Islet precursor cell (in vitro differentiated cells): ENCODE data around the gene DYNLT2.
"Not testable (repeated sequence)": the region's sequence is repeated elsewhere in the genome, so short reads cannot be mapped to it uniquely, and the experiment has no call there.

ENCODE experiments used
- DNase-seq: peaks from one replicate; pipeline ENCODE4 v3.0.0-alpha.2; 2018

The DYNLT2 gene

GRCh38 chr6:169783401-169783800 lies 32.0 kb upstream of the DYNLT2 start:
- peak; percentile 30 for DNase-seq

- peak; percentile 16 for DNase-seq
Observed at GRCh38 chr6:169782966-169783365, 31.6 kb upstream of the DYNLT2 start.

DNA sequence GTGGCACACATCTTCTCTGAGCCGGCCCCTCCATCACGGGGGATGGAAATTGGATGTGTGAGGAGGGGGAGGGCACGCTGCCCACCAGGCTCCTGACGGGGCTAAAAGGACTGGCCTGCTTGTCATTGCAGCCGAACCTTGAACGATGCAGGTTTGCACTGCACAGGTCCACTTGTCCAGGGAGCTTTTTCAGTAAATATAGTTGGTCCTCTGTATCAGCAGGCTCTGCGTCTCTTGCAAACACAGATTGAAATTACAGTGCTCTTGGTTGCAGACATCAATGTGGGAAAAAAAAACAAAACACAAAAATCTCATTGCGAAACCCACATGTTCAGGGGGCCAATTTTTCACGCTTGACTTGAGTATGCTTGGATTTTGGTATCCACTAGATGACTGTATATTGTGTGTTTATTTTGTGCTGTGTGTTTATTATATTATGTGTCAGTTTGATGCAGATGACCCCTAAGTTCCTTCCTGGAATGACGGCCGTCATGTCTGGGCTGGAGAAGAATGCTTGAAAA lies 29.3 kb upstream of the DYNLT2 start:
- peak; percentile 29 for DNase-seq

DNA sequence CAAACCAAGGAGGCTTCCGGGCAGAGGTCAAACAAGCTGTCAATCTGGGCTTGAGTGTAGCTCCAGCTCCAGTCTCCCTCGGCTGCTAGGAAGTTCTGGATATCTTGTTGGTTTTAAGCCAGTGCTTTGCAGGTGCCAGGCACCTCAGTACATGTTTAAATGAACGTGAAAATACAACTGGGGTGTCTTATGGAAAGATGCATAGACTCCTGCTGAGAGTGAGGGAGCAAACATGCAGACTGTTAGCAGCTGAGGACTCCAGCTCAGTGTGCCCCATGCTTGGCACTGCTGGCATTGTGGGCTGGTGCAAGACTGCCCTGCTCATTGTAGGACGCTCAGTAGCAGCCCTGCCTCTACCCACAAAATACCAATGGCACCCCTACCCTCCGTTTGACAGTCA lies 28.5 kb upstream of the DYNLT2 start:
- peak; percentile 36 for DNase-seq

DNA sequence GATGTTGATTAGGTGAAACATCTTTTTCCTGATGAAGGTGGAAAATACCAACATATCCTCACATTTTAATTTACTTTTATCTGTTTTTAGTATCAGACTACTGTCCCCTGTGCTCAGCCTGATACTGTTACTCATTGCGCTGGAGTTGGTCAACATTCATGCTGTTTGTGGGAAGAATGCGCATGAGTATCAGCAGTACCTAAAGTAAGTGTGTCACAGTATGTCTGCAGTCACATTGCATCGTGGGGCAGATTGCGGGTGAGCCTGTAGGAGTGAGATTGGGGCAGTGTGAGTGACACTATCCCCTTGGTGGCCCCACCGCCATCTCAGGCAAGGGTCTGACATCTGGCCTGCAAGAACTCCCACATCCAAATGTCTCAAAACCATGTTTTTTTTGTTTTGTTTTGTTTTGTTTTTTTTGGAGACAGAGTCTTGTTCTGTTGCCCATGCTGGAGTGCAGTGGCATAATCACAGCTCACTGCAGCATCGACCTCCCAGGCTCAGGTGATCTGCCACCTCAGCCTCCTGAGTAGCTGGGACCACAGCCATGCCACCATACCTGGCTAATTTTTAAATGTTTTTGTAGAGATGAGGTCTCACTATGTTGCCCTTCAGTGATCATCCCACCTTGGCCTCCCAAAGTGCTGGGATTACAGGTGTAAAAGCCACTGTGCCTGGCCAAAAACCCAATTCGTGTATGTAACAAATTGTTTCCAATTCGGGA lies 27.9 kb upstream of the DYNLT2 start:
- DNase-seq: peak; percentile 33

DNA sequence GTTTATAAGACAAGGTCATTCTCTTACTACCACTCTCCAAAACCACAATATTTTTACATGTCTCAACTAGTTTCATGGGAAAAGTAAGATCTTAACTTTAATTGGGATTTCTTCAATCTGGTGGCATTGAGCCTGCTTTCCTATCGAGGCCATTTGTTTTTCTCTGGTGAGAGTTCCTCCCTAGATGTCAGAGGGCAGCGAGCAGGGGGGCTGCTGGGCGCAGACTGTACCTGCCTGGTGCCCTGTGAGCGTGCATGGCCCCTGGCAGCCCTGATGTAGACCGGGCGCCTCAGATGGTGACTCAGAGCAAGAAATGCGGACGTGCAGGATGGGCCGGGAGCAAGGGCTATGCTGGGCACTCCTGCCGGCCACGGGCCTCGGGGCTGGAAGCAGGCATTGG lies 27.3 kb upstream of the DYNLT2 start:
- peak; percentile 47 for DNase-seq

GRCh38 chr6:169777896-169778295 lies 26.5 kb upstream of the DYNLT2 start:
- peak; percentile 33 for DNase-seq

- peak; percentile 51 for DNase-seq
Observed at GRCh38 chr6:169776379-169776778, 25.0 kb upstream of the DYNLT2 start.

- peak; percentile 54 for DNase-seq
Observed at GRCh38 chr6:169775321-169775720, 23.9 kb upstream of the DYNLT2 start.

- DNase-seq: peak; percentile 38
Observed at GRCh38 chr6:169774347-169774746, 23.0 kb upstream of the DYNLT2 start.

- DNase-seq: no peak
Observed at GRCh38 chr6:169766921-169767736, 15.8 kb upstream of the DYNLT2 start.

DNA sequence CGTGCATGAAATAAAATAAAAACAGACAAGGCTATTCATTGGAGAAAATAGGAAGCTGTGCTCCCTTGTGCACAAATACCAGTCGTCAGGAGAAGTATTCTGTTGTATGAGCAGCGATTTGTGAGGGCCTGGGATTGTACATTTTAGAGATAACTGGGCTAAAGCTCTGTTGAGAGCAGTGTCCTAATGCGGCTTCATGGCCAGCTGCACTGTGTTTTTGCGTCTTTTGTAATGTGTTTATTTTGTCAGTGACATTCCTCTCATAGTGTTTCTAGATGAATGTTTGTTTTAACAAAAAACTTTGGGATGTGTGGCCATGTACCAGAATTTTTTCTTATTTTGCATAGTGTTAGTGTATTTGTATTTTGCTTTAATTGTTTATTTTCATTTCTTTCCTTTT lies 14.9 kb upstream of the DYNLT2 start:
- no peak for DNase-seq

DNA sequence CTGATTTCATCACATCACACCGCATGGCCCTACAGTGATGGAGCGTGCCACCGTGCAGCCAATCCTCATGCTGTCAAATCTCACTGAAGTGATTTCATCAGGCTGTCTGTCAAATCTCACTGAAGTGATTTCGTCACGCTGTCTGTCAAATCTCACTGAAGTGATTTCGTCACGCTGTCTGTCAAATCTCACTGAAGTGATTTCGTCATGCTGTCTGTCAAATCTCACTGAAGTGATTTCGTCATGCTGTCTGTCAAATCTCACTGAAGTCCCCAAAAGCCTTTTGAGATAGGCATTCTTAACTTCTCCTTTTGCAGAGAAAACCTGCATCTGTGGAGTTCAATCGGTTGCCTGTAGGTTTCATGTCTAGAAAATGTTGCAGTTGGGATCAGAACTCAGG lies 14.4 kb upstream of the DYNLT2 start:
- not testable (repeated sequence) for DNase-seq

- DNase-seq: no peak
Observed at GRCh38 chr6:169763881-169764280, 12.5 kb upstream of the DYNLT2 start.

DNA sequence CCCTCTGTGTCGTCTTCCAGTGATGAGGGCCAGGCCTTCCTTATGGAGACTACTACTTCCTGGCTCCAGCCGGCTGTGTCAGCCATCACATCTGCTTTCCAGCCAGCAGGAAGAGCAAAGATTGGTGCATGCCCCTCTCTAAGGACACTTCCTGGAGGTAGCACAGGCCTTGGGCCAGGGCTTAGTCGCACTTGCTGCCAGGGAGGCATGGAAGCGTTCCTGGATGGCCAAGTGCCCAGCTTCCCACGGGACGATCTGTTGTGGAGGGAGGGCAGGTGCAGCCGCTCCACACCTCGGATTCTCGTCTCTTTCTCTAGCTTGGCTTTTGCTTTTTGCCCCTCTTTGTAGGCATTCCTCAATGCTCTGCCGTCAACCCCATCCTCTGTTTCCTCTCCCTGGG lies 11.9 kb upstream of the DYNLT2 start:
- no peak for DNase-seq

DNA sequence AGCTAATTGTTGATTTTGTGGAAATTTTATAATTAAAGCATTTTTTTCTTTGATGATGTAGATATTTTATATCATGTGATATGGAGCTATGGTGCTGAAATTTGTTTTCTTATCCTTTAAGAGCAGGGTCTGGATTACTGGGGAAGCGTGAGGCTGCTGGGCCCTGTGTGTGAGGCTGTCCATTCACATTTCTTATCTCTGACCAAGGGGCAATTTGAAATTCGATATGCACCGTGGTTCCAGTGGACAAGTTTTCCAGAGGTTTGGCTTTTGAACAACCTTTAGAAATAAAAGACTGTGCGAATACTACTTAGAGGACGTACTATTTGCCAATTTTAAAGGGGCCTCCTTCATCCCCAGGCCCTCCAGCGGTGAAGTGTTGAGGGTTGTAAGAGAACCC lies 3.8 kb upstream of the DYNLT2 start:
- DNase-seq: no peak

DNA sequence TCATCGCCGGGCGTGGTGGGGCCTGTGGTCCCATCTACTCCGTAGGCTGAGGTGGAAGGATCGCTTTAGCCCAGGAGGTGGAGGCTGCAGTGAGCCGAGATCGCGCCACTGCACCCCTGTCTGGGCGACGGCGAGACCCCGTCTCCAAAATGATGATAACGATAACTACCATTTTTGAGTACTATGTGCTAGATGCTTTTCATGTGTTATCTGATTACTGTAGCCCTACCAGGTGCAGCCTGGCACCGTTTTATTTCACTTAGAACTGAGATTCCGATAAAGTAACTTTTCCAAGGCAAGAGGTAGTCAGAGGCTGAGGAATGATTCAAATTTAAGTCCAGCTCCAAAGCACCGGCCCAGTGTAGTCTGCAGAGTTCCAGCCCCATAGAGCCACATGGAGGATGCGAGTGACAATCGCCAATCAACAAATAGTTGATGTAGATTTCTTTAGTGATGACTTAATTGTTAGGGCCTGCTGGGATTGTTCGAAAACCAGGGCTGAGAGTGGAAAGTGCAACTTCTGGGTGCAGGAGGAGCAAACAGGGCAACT lies 777 bp upstream of the DYNLT2 start:
- no peak for DNase-seq

DNA sequence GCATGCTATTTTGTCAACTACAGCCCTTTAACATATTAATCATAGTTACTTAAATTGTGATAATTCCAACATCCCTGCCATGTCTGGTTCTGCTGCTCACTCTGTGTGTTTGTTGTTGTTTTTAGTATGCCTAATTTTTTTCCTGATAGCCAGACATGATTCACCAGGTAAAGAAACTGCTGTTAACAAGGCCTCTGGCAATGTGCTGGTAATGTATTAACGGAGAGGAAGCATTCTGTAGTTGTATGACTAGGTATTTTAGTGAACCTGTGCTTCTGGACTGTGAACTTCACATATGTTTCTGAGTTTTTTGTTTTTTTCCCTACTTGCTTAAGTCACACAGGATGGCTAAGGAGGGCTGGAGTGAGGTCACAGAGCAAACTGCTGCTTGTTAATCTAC lies 4.8 kb downstream of the DYNLT2 start:
- no peak for DNase-seq

DNA sequence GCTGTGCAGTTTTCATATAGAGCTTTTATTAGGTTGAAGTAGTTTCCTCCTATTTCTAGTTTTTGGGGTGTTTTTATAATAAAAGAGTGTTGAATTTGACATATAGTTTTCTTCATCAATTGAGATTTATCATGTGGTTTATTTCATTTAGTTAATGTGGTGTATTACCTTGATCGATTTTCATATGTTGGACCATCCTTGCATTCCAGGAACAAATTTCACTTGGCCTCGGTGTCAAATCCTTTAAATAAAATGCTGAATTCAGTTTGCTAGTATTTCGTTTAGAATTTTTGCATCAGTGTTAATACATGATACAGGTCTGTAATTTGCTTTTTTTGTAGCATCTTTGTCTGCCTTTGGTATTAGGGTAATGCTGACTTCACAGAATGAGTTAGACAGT lies 6.0 kb downstream of the DYNLT2 start:
- DNase-seq: no peak

- DNase-seq: no peak
Observed at GRCh38 chr6:169741344-169741743, 10.0 kb downstream of the DYNLT2 start.

DNA sequence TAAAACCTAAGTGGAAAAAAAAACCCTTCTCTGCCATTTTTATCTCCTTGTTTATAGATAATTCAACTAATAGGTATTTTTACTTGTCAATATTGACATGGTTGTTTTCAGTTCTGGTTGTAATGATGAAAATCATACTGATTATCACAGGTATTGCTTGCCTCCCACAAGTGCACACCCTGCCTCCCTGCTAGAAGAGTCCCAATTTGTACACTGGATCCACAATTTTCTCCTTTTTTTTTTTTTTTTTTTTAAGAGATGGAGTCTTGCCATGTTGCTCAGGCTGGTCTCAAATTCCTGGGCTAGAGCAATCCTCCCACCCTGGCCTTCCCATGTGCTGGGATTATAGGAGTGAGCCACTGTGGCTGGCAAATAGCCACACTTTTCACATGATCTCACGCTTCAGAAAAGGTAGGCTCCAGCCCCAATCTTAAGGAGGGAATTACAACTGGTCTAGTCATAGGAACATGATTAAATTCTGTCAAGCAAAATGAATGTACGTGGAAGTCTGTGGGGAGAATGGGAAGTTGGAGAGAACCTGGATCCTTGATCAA lies 12.3 kb downstream of the DYNLT2 start:
- DNase-seq: no peak

GRCh38 chr6:169738204-169738975 lies 13.0 kb downstream of the DYNLT2 start:
- DNase-seq: no peak

DNA sequence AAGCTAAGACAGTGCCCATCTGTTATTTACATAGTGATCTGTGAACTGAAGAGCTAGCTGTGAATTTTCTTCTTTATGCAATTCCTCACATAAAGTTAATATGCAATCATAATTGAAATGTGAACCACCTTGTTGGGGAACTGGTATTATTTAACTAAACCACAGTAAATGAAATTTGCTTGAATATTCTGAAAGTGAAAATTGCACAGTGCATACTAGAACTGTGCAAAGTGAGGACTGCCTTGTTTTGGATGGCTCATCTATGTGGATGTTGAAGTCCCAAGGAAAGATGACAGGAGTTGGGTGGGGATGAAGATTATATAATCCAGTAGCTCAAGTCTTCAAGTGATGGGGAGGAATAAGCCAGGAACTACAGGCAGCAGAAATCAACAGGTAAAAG lies 21.4 kb downstream of the DYNLT2 start:
- no peak for DNase-seq
